CD4-positive, alpha-beta memory T cell (primary cell): ENCODE results near the gene TMEM62. TPM values are rescaled to one million over a fixed set of nuclear protein-coding genes. Genes with fewer than 3 reads are reported as not detected.

Experiments
- CTCF ChIA-PET: fragments of 350-600 bp; sonication (Branson Sonifier 250); formaldehyde crosslinking; loops from one replicate; lab custom pipeline; 2021; ENCODE audit warnings: inconsistent platforms; ENCODE audit not compliant: partially characterized antibody; lab: Charles Lee
- POLR2A ChIA-PET: fragments of 350-600 bp; sonication (Branson Sonifier 250); formaldehyde crosslinking; loops from one replicate; lab custom pipeline; 2021; ENCODE audit not compliant: partially characterized antibody; lab: Charles Lee
- DNase-seq, 5 donors: peaks; one replicate each; pipeline versions ENCODE4 v3.0.0 to v3.0.0-alpha.2; 2020 to 2022; ENCODE audit warnings: mixed read lengths in 1 of 5
- H3K27ac ChIP-seq: one replicate; pipeline ENCODE4 v1.7.0; 2013; ENCODE audit warnings: low read depth, low read length
- H3K27me3 ChIP-seq: 2 replicates; pipeline ENCODE4 v1.7.0; 2013; ENCODE audit warnings: mild to moderate bottlenecking, low read length, moderate library complexity; ENCODE audit not compliant: insufficient read depth
- H3K36me3 ChIP-seq: 2 replicates; pipeline ENCODE4 v1.7.0; 2013; ENCODE audit warnings: mild to moderate bottlenecking, low read length, moderate library complexity; ENCODE audit not compliant: insufficient read depth
- H3K4me1 ChIP-seq: 2 replicates; pipeline ENCODE4 v1.7.0; 2013; ENCODE audit warnings: mild to moderate bottlenecking, low read length, moderate library complexity; ENCODE audit not compliant: insufficient read depth
- H3K4me3 ChIP-seq, 2 donors: one replicate each; pipeline ENCODE4 v1.7.0; 2013; ENCODE audit warnings: low read length in 2 of 2, mild to moderate bottlenecking in 1 of 2
- H3K9me3 ChIP-seq, 2 donors: one replicate each; pipeline ENCODE4 v1.7.0; 2013; ENCODE audit warnings: low read length in 2 of 2, control low read depth in 1 of 2; ENCODE audit not compliant: control insufficient read depth in 1 of 2
- H3K27ac Mint-ChIP-seq, 7 donors: one replicate each; pipeline ENCODE4 v1.8.0; 2020 to 2021; ENCODE audit warnings: mixed read lengths in 7 of 7, mild to moderate bottlenecking in 6 of 7, inconsistent platforms in 3 of 7, moderate library complexity in 3 of 7
- H3K27me3 Mint-ChIP-seq, 2 donors: one replicate each; pipeline ENCODE4 v1.8.0; 2020 to 2021; ENCODE audit warnings: mixed read lengths in 2 of 2
- H3K36me3 Mint-ChIP-seq, 2 donors: one replicate each; pipeline ENCODE4 v1.8.0; 2020 to 2021; ENCODE audit warnings: mixed read lengths in 2 of 2, inconsistent platforms in 1 of 2, mild to moderate bottlenecking in 1 of 2
- H3K4me1 Mint-ChIP-seq, 4 donors: one replicate each; pipeline ENCODE4 v1.8.0; 2020 to 2021; ENCODE audit warnings: mixed read lengths in 4 of 4, mild to moderate bottlenecking in 1 of 4
- H3K4me3 Mint-ChIP-seq, 8 donors: one replicate each; pipeline ENCODE4 v1.8.0; 2020 to 2021; ENCODE audit warnings: mixed read lengths in 8 of 8, mild to moderate bottlenecking in 7 of 8, moderate library complexity in 6 of 8, inconsistent platforms in 3 of 8
- H3K9me3 Mint-ChIP-seq, 8 donors: one replicate each; pipeline ENCODE4 v1.8.0; 2020 to 2021; ENCODE audit warnings: mixed read lengths in 8 of 8, mild to moderate bottlenecking in 5 of 8, inconsistent platforms in 3 of 8, moderate library complexity in 1 of 8
- intact Hi-C: fragments of 100-400 bp; cut with micrococcal nuclease; formaldehyde crosslinking; loops from one replicate; pipeline ENCODE4 v1.15.1; 2023
- polyA plus RNA-seq, 2 donors: library from polyadenylated mRNA; unstranded; fragments of 300-500 nt; fragmentation: Illumina TruSeq; gene quantifications; one replicate each; pipeline ENCODE4 v1.2.3, GENCODE V29; 2021
- total RNA-seq, 2 experiments: library from RNA; stranded (reverse); gene quantifications; one replicate each; pipeline ENCODE4 v1.2.3, GENCODE V29; 2021

The TMEM62 gene
- total and polyA plus RNA-seq, 4 experiments from 2014 or later: 3.2 to 17.4 (median 12.1) TPM

- Histone ChIP-seq H3K9me3 (no peaks in the 10 kb centered on the region), H3K27ac (no peak overlapping the region), H3K36me3 (no peaks in the 10 kb centered on the region), H3K27me3 (no peaks in the 10 kb centered on the region), H3K4me3 (no peak overlapping the region), H3K4me1 (no peaks in the 10 kb centered on the region)
- peaks cover 7 to 13% of the 10 kb centered on the region in 2 donors for H3K27me3 Mint-ChIP-seq
- CTCF ChIA-PET: no interaction called here
- H3K9me3 Mint-ChIP-seq: no peaks in the 10 kb centered on the region
- no peak for DNase-seq
- H3K4me1 Mint-ChIP-seq: peaks cover 0 to 6% (median 3%) of the 10 kb centered on the region in 4 donors
- POLR2A ChIA-PET: interaction anchor here (0.8 kb wide), 1 partner anchor 19 kb away, joined by 4 read pairs; no protein-coding TSS in a partner anchor
- intact Hi-C loops: no loop called here
- peak overlapping the region in 1 of 7 donors; percentile 2 for H3K27ac Mint-ChIP-seq
- no peak overlapping the region for H3K4me3 Mint-ChIP-seq
- no peaks in the 10 kb centered on the region for H3K36me3 Mint-ChIP-seq
Measured at GRCh38 chr15:43206054-43206453, 72.7 kb downstream of the TMEM62 start.

- intact Hi-C loops: no loop called here
- no peak overlapping the region for H3K4me3 Mint-ChIP-seq
- no peaks in the 10 kb centered on the region for H3K27me3 ChIP-seq
- H3K9me3 ChIP-seq: no peaks in the 10 kb centered on the region
- no peaks in the 10 kb centered on the region for H3K36me3 ChIP-seq
- no peak for DNase-seq
- no peaks in the 10 kb centered on the region for H3K36me3 Mint-ChIP-seq
- H3K4me1 ChIP-seq: no peaks in the 10 kb centered on the region
- ChIA-PET CTCF (interaction anchor here (1.3 kb wide), 1 partner anchor 19 kb away, joined by 4 read pairs; no protein-coding TSS in a partner anchor), POLR2A (no interaction called here)
- H3K27ac Mint-ChIP-seq: peak overlapping the region in 1 of 7 donors; percentile 48
- no peak overlapping the region for H3K27ac ChIP-seq
- H3K4me1 Mint-ChIP-seq: peaks cover 0 to 6% (median 3%) of the 10 kb centered on the region in 4 donors
- no peak overlapping the region for H3K4me3 ChIP-seq
- H3K27me3 Mint-ChIP-seq: peaks cover 7 to 13% of the 10 kb centered on the region in 2 donors
- H3K9me3 Mint-ChIP-seq: no peaks in the 10 kb centered on the region
Measured at GRCh38 chr15:43207024-43207423, 73.6 kb downstream of the TMEM62 start.

- no peaks in the 10 kb centered on the region for H3K36me3 Mint-ChIP-seq
- Histone ChIP-seq H3K4me1 (no peaks in the 10 kb centered on the region), H3K4me3 (no peak overlapping the region), H3K9me3 (no peaks in the 10 kb centered on the region), H3K36me3 (no peaks in the 10 kb centered on the region), H3K27ac (no peak overlapping the region), H3K27me3 (no peaks in the 10 kb centered on the region)
- intact Hi-C loops: no loop called here
- no peaks in the 10 kb centered on the region for H3K9me3 Mint-ChIP-seq
- DNase-seq: no peak
- ChIA-PET POLR2A (no interaction called here), CTCF (interaction anchor here (1.3 kb wide), 1 partner anchor 18 kb away, joined by 4 read pairs; no protein-coding TSS in a partner anchor)
- H3K27ac Mint-ChIP-seq: no peak overlapping the region
- H3K27me3 Mint-ChIP-seq: peaks cover 7 to 13% of the 10 kb centered on the region in 2 donors
- H3K4me3 Mint-ChIP-seq: no peak overlapping the region
- H3K4me1 Mint-ChIP-seq: peaks cover 0 to 6% (median 3%) of the 10 kb centered on the region in 4 donors
Measured at GRCh38 chr15:43208052-43209002, 74.9 kb downstream of the TMEM62 start.

- CTCF ChIA-PET: interaction anchor here (2.0 kb wide), 1 partner anchor 16 kb away, joined by 6 read pairs; no protein-coding TSS in a partner anchor
- Mint-ChIP-seq H3K36me3 (no peaks in the 10 kb centered on the region), H3K27me3 (peaks cover 7 to 13% of the 10 kb centered on the region in 2 donors), H3K27ac (no peak overlapping the region), H3K4me1 (peaks cover 0 to 4% (median 2%) of the 10 kb centered on the region in 4 donors), H3K4me3 (no peak overlapping the region), H3K9me3 (no peaks in the 10 kb centered on the region)
- H3K27me3 ChIP-seq: no peaks in the 10 kb centered on the region
- H3K27ac ChIP-seq: no peak overlapping the region
- H3K4me1 ChIP-seq: no peaks in the 10 kb centered on the region
- no peaks in the 10 kb centered on the region for H3K36me3 ChIP-seq
- POLR2A ChIA-PET: no interaction called here
- no peak for DNase-seq
- intact Hi-C loops: no loop called here
- H3K9me3 ChIP-seq: no peaks in the 10 kb centered on the region
- H3K4me3 ChIP-seq: no peak overlapping the region
Measured at GRCh38 chr15:43209059-43209824, 75.9 kb downstream of the TMEM62 start.

- no peaks in the 10 kb centered on the region for H3K4me1 Mint-ChIP-seq
- intact Hi-C loops: no loop called here
- Histone ChIP-seq H3K9me3 (no peaks in the 10 kb centered on the region), H3K36me3 (no peaks in the 10 kb centered on the region), H3K4me1 (no peaks in the 10 kb centered on the region), H3K4me3 (no peak overlapping the region), H3K27ac (no peak overlapping the region), H3K27me3 (no peaks in the 10 kb centered on the region)
- H3K27me3 Mint-ChIP-seq: peaks cover 7 to 13% of the 10 kb centered on the region in 2 donors
- H3K9me3 Mint-ChIP-seq: no peaks in the 10 kb centered on the region
- H3K27ac Mint-ChIP-seq: no peak overlapping the region
- no peak for DNase-seq
- H3K4me3 Mint-ChIP-seq: no peak overlapping the region
- H3K36me3 Mint-ChIP-seq: no peaks in the 10 kb centered on the region
- ChIA-PET CTCF (interaction anchor here (2.0 kb wide), 1 partner anchor 15 kb away, joined by 6 read pairs; no protein-coding TSS in a partner anchor), POLR2A (no interaction called here)
Measured at GRCh38 chr15:43210172-43210745, 76.9 kb downstream of the TMEM62 start.

- no peaks in the 10 kb centered on the region for H3K27me3 ChIP-seq
- H3K36me3 ChIP-seq: no peaks in the 10 kb centered on the region
- no peak overlapping the region for H3K4me3 Mint-ChIP-seq
- no peaks in the 10 kb centered on the region for H3K36me3 Mint-ChIP-seq
- H3K4me1 ChIP-seq: no peaks in the 10 kb centered on the region
- CTCF ChIA-PET: interaction anchor here (2.0 kb wide), 1 partner anchor 15 kb away, joined by 6 read pairs; no protein-coding TSS in a partner anchor
- H3K4me1 Mint-ChIP-seq: no peaks in the 10 kb centered on the region
- H3K27ac Mint-ChIP-seq: peak overlapping the region in 1 of 7 donors; percentile 70
- no peak overlapping the region for H3K4me3 ChIP-seq
- no peaks in the 10 kb centered on the region for H3K9me3 ChIP-seq
- H3K27me3 Mint-ChIP-seq: peaks cover 7 to 13% of the 10 kb centered on the region in 2 donors
- H3K9me3 Mint-ChIP-seq: no peaks in the 10 kb centered on the region
- H3K27ac ChIP-seq: no peak overlapping the region
- no peak for DNase-seq
- intact Hi-C loops: no loop called here
- POLR2A ChIA-PET: no interaction called here
Measured at GRCh38 chr15:43210807-43211206, 77.4 kb downstream of the TMEM62 start.
